DOHH2 (cell line): Measurements from ENCODE around the gene ZNF675.

ENCODE experiments used
- CTCF ChIP-seq: fragments of 200-600 bp; sonication (generic); IDR thresholded peaks from one replicate; pipeline ENCODE4 v1.5.1; 2014; ENCODE audit warnings: antibody characterized with exemption, mild to moderate bottlenecking, low read depth, low read length; ENCODE audit not compliant: poor library complexity, severe bottlenecking
- EZH2phosphoT487 ChIP-seq: fragments of 200-600 bp; sonication (generic); IDR thresholded peaks from 2 replicates; pipeline ENCODE4 v1.6.1; 2017; ENCODE audit warnings: borderline replicate concordance, mild to moderate bottlenecking, antibody characterized with exemption, low read length, moderate library complexity, mixed read lengths

GRCh38 chr19:23698711-23699520 lies 11.9 kb upstream of the ZNF675 start:
- TF ChIP-seq CTCF (no peak), EZH2phosphoT487 (no peak)
